Activated CD4-positive, alpha-beta T cell treated with anti-CD3 and anti-CD28 coated beads, Interleukin-2, amount 50 U/mL, for 4 hours (primary cell): ENCODE data around the gene CALML5.

Experiments
- DNase-seq, 2 experiments: peaks; one replicate each; pipeline ENCODE4 v3.0.0-alpha.2; 2020

Gene CALML5

GRCh38 chr10:5499493-5500140 is at the start of gene CALML5:
Gene CALML5, minus strand, starts transcription at chr10:5499570. Its CDS starts 132 bp downstream, at chr10:5499438.
- DNase-seq: no peak

GRCh38 chr10:5547931-5548660 is 48.7 kb upstream of the CALML5 start:
- DNase-seq: no peak

- DNase-seq: no peak
Measured at GRCh38 chr10:5547681-5547930, 48.2 kb upstream of the CALML5 start.

GRCh38 chr10:5546891-5547680 is 47.7 kb upstream of the CALML5 start:
- DNase-seq: no peak

GRCh38 chr10:5545778-5546710 is 46.7 kb upstream of the CALML5 start:
- no peak for DNase-seq

- no peak for DNase-seq
Measured at GRCh38 chr10:5545426-5545777, 46.0 kb upstream of the CALML5 start.

- no peak for DNase-seq
Measured at GRCh38 chr10:5545011-5545410, 45.6 kb upstream of the CALML5 start.

- no peak for DNase-seq
Measured at GRCh38 chr10:5544216-5544805, 44.9 kb upstream of the CALML5 start.

GRCh38 chr10:5543623-5544022 is 44.3 kb upstream of the CALML5 start:
- DNase-seq: no peak

GRCh38 chr10:5542100-5542499 is 42.7 kb upstream of the CALML5 start:
- no peak for DNase-seq

- DNase-seq: no peak
Measured at GRCh38 chr10:5540891-5541290, 41.5 kb upstream of the CALML5 start.

GRCh38 chr10:5540080-5540479 is 40.7 kb upstream of the CALML5 start:
- DNase-seq: no peak

GRCh38 chr10:5538892-5539651 is 39.7 kb upstream of the CALML5 start:
- no peak for DNase-seq

GRCh38 chr10:5538446-5538845 is 39.1 kb upstream of the CALML5 start:
- no peak for DNase-seq

GRCh38 chr10:5537684-5538083 is 38.3 kb upstream of the CALML5 start:
- no peak for DNase-seq

- DNase-seq: no peak
Measured at GRCh38 chr10:5536486-5537081, 37.2 kb upstream of the CALML5 start.

- no peak for DNase-seq
Measured at GRCh38 chr10:5534880-5535856, 35.8 kb upstream of the CALML5 start.

- no peak for DNase-seq
Measured at GRCh38 chr10:5534051-5534821, 34.9 kb upstream of the CALML5 start.

- no peak for DNase-seq
Measured at GRCh38 chr10:5533098-5533731, 33.8 kb upstream of the CALML5 start.
